Progenitor cell of endocrine pancreas (in vitro differentiated cells): ENCODE measurements around the gene HACD2. TPM values are rescaled to one million over a fixed set of nuclear protein-coding genes. Genes with fewer than 3 reads are reported as not detected.

Experiments
- DNase-seq: peaks from one replicate; pipeline ENCODE4 v3.0.0; 2021; ENCODE audit warnings: low spot score; ENCODE audit not compliant: unreplicated experiment
- H3K27ac Mint-ChIP-seq: 2 replicates; pipeline ENCODE4 v1.8.0; 2021; ENCODE audit warnings: mild to moderate bottlenecking, moderate library complexity, mixed read lengths
- H3K27me3 Mint-ChIP-seq: 2 replicates; pipeline ENCODE4 v1.8.0; 2021; ENCODE audit warnings: mixed read lengths
- H3K36me3 Mint-ChIP-seq: 2 replicates; pipeline ENCODE4 v1.8.0; 2022; ENCODE audit warnings: mixed read lengths; ENCODE audit not compliant: insufficient read depth
- H3K4me1 Mint-ChIP-seq: 2 replicates; pipeline ENCODE4 v1.8.0; 2021; ENCODE audit warnings: low read depth, mixed read lengths
- H3K4me3 Mint-ChIP-seq: 2 replicates; pipeline ENCODE4 v1.8.0; 2021; ENCODE audit warnings: low read depth, mild to moderate bottlenecking, moderate library complexity, mixed read lengths
- H3K9me3 Mint-ChIP-seq: 2 replicates; pipeline ENCODE4 v1.8.0; 2021; ENCODE audit warnings: low read depth, mixed read lengths
- CTCF ChIP-seq: fragments of 200-600 bp; sonication (generic); IDR thresholded peaks from one replicate; pipeline ENCODE4 v1.5.0; 2021; ENCODE audit warnings: antibody characterized with exemption, mild to moderate bottlenecking; ENCODE audit not compliant: unreplicated experiment
- total RNA-seq: library from RNA; stranded (reverse); gene quantifications from 2 replicates; pipeline ENCODE4 v1.2.1, GENCODE V29; 2021

The HACD2 gene
- total RNA-seq, 1 donor from 2014 or later: 57.6 TPM

- Mint-ChIP-seq H3K9me3 (no peaks in the 10 kb centered on the region), H3K27me3 (no peaks in the 10 kb centered on the region), H3K4me1 (no peaks in the 10 kb centered on the region), H3K4me3 (no peak overlapping the region), H3K27ac (no peak overlapping the region), H3K36me3 (no peaks in the 10 kb centered on the region)
- no peak for TF ChIP-seq CTCF
- no peak for DNase-seq
Observed at GRCh38 chr3:123534264-123534663, 50.6 kb downstream of the HACD2 start.

GRCh38 chr3:123533554-123534159 lies 51.2 kb downstream of the HACD2 start:
- H3K27me3 Mint-ChIP-seq: no peaks in the 10 kb centered on the region
- no peaks in the 10 kb centered on the region for H3K4me1 Mint-ChIP-seq
- no peak for DNase-seq
- H3K27ac Mint-ChIP-seq: no peak overlapping the region
- TF ChIP-seq CTCF: no peak
- no peak overlapping the region for H3K4me3 Mint-ChIP-seq
- no peaks in the 10 kb centered on the region for H3K36me3 Mint-ChIP-seq
- H3K9me3 Mint-ChIP-seq: no peaks in the 10 kb centered on the region

- Mint-ChIP-seq H3K36me3 (peaks cover 18% of the 10 kb centered on the region), H3K9me3 (no peaks in the 10 kb centered on the region), H3K4me3 (no peak overlapping the region), H3K4me1 (peaks cover 23% of the 10 kb centered on the region), H3K27me3 (no peaks in the 10 kb centered on the region), H3K27ac (no peak overlapping the region)
- no peak for DNase-seq
- TF ChIP-seq CTCF: no peak
Observed at GRCh38 chr3:123528130-123528529, 56.7 kb downstream of the HACD2 start.

DNA sequence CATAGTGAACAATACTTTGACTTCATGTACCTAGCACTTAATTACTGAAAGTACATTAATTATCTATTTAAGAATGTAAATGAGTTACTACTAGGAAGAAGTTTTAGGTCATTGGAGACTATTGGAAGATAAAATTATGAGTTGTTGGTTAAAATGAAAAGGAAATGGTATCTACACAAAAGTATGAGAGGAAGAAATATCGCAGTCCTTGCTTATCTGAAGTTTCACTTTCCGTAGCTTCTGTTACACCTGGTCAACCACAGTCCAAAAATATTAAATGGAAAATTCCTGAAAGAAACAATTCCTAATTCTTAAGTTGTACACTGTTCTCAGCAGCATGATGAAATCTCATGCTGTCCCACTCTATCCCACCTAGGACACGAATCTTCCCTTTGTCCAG lies 57.8 kb downstream of the HACD2 start:
- Mint-ChIP-seq H3K4me1 (peaks cover 23% of the 10 kb centered on the region), H3K27ac (no peak overlapping the region), H3K4me3 (no peak overlapping the region), H3K9me3 (no peaks in the 10 kb centered on the region), H3K27me3 (no peaks in the 10 kb centered on the region), H3K36me3 (peaks cover 21% of the 10 kb centered on the region)
- TF ChIP-seq CTCF: no peak
- no peak for DNase-seq

- Mint-ChIP-seq H3K27me3 (no peaks in the 10 kb centered on the region), H3K27ac (no peak overlapping the region), H3K4me1 (peaks cover 23% of the 10 kb centered on the region), H3K9me3 (no peaks in the 10 kb centered on the region), H3K36me3 (peaks cover 23% of the 10 kb centered on the region), H3K4me3 (no peak overlapping the region)
- DNase-seq: no peak
- TF ChIP-seq CTCF: no peak
Observed at GRCh38 chr3:123526474-123526873, 58.4 kb downstream of the HACD2 start.
